Measurements from ENCODE around the gene CCDC81. TPM values are rescaled to one million over a fixed set of nuclear protein-coding genes. Genes with fewer than 3 reads are reported as not detected.
A peak's percentile ranks its signal among the peaks of the same experiment; 100 is the strongest.

CCDC81 gene
- polyA plus RNA-seq, 1 experiment, result 4.3 TPM

GRCh38 chr11:86369668-86370067 is 5.0 kb upstream of the CCDC81 start:
- H3K27me3 ChIP-seq (ENCODE audit: control insufficient read depth, insufficient read depth, low read length), result no peaks in the 10 kb centered on the region
- CTCF ChIA-PET, result interaction anchor here (1.5 kb wide), 1 partner anchor 49 kb away, joined by 7 read pairs; no protein-coding TSS in a partner anchor
- POLR2A ChIA-PET, result interaction anchor here (0.6 kb wide), 1 partner anchor 25 kb away, joined by 4 read pairs; no protein-coding TSS in a partner anchor
- H3K36me3 ChIP-seq (ENCODE audit: control insufficient read depth, insufficient read depth, low read length), result no peaks in the 10 kb centered on the region
- H3K4me3 ChIP-seq (ENCODE audit: low read depth, low read length), result no peak overlapping the region
- no peak for DNase-seq (ENCODE audit: low read depth)
- no peak for TF ChIP-seq CTCF (IDR thresholded peaks at IDR 0.05; ENCODE audit: insufficient read depth, low read depth, low read length)

- CTCF ChIA-PET, result interaction anchor here (1.5 kb wide), 1 partner anchor 48 kb away, joined by 7 read pairs; no protein-coding TSS in a partner anchor
- Histone ChIP-seq H3K27me3 (ENCODE audit: control insufficient read depth, insufficient read depth, low read length) (no peaks in the 10 kb centered on the region), H3K36me3 (ENCODE audit: control insufficient read depth, insufficient read depth, low read length) (no peaks in the 10 kb centered on the region), H3K4me3 (ENCODE audit: low read depth, low read length) (no peak overlapping the region)
- POLR2A ChIA-PET, result no interaction called here
- TF ChIP-seq CTCF (IDR thresholded peaks at IDR 0.05; ENCODE audit: insufficient read depth, low read depth, low read length), result no peak
- DNase-seq (ENCODE audit: low read depth), result no peak
These were observed 4.5 kb upstream of the CCDC81 start for GRCh38 chr11:86370171-86370570.

- Histone ChIP-seq H3K27me3 (ENCODE audit: control insufficient read depth, insufficient read depth, low read length) (no peaks in the 10 kb centered on the region), H3K4me3 (ENCODE audit: low read depth, low read length) (no peak overlapping the region), H3K36me3 (ENCODE audit: control insufficient read depth, insufficient read depth, low read length) (no peaks in the 10 kb centered on the region)
- no peak for TF ChIP-seq CTCF (IDR thresholded peaks at IDR 0.05; ENCODE audit: insufficient read depth, low read depth, low read length)
- ChIA-PET POLR2A (no interaction called here), CTCF (interaction anchor here (1.2 kb wide), 1 partner anchor 10 kb away, joined by 3 read pairs; no protein-coding TSS in a partner anchor)
- DNase-seq (ENCODE audit: low read depth), result peak; percentile 1
These were observed 3.6 kb upstream of the CCDC81 start for GRCh38 chr11:86370922-86371594.

- CTCF ChIA-PET, result interaction anchor here (1.8 kb wide), 1 partner anchor 11 kb away, joined by 7 read pairs; no protein-coding TSS in a partner anchor
These were observed 2.6 kb upstream of the CCDC81 start for GRCh38 chr11:86372041-86372440.

More at GRCh38 chr11:86372041-86372440, 2.6 kb upstream of the CCDC81 start:
- POLR2A ChIA-PET, result no interaction called here
- Histone ChIP-seq H3K36me3 (ENCODE audit: control insufficient read depth, insufficient read depth, low read length) (no peaks in the 10 kb centered on the region), H3K27me3 (ENCODE audit: control insufficient read depth, insufficient read depth, low read length) (no peaks in the 10 kb centered on the region), H3K4me3 (ENCODE audit: low read depth, low read length) (no peak overlapping the region)
- no peak for DNase-seq (ENCODE audit: low read depth)
- no peak for TF ChIP-seq CTCF (IDR thresholded peaks at IDR 0.05; ENCODE audit: insufficient read depth, low read depth, low read length)

Measured in BJ (cell line).